Measurements from ENCODE around the gene PPIP5K1.

The PPIP5K1 gene

DNA sequence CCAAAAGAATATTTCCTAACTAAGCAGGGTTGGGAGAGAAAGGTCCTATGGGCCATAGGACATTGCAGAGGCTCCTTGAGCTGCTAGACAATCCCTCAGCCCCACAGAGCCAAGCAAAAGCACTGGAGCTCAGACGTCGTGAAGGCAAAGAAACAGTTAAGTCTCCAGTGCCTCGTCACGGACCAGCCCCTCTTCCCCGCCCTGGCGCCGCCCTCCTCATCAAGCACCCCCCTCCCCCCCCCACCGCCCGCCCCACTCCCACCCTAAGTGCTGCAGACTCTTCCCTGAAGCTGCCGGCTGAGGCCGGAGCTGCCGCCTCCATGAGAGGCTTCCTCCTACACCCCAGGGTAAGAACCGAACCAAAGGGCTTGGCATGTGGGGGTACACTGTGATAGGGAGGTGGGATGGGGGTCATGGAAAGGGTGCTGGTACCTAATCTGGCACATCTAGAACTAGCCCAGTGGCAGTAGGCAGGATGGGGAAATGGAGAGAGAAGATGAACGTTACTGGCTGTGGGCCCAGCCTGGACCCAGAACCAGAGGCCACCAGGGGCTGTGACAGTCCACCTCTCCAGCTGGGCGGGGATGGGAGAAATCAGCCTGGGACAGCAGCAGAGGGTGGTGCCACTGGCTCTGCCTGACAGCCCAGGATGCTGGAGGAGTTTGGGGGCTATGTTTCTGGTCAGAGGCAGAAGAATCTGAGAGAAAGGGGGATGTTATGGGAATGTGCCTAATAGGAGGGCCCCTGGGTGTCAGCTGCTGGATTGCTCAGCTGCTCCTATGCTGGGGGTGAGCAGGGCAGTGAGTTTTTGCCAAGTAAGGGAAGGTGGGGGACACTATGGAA lies 72.4 kb downstream of the PPIP5K1 start, which contains the start of gene MAP1A:
Gene MAP1A (plus strand): TSS at position 255 of the 843 bp plus-strand sequence. CDS start 3,866 bp downstream, outside the sequence.
- no peak for DNase-seq

DNA sequence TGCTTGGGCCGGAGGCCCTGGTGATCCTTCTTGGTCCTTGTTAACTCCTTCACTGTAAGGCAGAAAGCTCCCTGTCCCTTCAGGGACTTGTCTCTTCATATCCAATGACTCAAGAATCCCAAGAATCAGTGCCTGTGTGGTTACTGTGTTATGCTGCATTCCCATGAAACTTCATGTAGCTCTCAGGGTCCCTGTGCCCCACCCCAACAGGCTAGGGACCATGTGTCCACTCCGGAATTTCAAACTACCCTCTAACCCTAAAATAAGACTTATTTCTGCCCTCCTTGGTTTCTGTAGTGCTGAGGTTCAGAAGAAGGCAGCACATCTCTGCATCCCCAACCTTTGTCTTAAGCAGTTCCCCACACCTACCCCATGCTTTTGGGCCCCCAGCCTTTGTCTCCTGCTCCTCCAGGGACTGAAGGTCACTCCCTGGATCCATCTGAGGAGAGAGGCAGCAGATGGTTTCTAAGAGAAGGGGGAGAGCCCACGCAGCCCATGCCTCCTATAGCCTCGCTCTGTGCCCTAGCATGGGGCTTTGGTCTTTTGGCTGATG lies 73.1 kb downstream of the PPIP5K1 start:
- no peak for DNase-seq

DNA sequence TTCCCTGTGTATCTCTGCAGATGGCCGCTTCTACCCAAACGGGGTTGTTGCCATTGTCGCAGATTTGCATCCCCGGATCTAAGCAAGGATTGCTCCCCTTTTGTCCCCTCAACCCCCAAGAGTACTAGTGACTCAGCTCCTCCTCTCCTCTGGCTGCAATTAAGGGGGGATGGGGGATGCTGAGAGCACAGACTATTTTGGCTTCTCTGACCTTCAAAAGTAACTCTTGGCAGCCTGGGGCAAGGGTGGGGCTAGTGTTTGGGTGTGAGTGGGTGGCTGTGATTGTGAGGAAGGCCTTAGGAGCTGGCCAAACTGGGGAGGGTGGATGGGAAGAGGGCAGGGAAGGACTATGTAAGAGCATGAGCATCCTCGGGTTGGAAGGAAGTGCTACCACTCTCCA lies 73.8 kb downstream of the PPIP5K1 start:
- DNase-seq, result no peak

DNA sequence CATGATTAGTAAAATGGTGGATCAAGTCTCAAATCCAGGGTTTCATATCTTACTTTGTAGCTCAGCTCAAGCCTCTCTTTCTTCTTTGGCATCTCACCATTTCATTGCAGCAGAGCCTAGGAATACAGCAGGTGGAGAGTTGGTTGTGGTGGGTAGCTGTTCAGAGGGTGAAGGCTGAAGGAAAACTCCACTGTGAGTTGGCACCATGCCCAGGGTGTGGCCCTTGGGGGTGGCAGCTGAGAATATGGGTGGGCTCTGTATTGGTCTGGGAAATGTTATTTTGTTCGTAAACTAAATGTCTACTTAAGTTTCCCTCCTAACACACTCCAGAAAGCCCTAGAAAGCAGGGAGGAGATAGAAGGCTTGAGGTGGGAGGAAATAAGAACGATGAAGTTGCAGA lies 74.3 kb downstream of the PPIP5K1 start:
- DNase-seq, result no peak

DNA sequence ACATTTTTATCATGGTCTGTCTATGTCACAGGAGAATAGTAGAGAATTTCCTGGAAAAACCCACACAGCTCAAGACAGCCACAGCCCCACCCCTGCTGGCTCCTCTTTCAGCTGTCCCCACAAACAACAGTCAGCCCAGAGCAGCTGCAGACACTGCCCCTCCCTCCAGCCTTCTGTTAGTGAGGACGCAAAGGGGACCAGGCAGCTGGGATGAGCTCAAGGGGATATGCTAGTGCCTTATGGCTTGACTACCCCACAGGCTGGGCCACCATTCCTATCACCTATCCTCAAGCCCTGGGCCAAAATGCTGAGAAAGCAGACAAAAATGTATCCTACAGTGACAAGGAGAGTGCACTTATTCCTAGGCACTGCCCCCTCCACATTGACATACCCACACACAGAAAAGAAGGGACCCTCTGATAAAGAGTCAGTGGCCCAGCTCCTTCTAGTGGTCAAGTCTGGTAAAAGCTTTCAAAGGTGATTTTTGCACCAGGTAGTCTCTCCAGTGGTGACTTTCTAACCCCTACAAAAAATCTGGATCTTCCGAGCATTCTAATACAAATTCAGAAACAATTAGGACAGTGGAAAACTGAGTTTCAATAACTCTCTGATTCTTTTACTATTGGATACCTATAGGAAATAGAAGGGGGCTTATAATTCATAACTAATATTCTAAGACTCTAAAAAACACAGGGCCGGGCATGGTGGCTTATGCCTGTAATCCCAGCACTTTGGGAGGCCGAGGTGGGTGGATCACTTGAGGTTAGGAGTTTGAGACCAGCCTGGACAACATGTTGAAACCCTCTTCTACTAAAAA lies 75.6 kb downstream of the PPIP5K1 start:
- DNase-seq, result no peak

DNA sequence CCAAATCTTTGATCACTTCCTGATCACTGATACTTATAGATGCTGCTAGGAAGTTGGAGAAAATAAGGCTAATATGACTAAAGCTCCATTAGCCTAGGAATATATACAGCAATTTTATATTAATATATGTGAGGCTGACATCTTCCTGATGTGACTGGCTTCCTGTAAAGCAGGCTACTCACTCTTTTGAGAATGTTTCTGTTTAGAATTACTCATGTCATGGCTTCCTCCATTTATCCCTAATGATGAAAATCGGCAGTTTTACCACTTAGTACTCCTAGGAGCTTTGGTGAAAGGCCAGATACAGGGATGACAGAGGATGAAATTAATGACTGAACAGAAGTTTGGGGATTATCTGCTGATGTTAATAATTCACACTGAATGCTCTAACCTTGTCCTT lies 76.5 kb downstream of the PPIP5K1 start:
- DNase-seq, result no peak

DNA sequence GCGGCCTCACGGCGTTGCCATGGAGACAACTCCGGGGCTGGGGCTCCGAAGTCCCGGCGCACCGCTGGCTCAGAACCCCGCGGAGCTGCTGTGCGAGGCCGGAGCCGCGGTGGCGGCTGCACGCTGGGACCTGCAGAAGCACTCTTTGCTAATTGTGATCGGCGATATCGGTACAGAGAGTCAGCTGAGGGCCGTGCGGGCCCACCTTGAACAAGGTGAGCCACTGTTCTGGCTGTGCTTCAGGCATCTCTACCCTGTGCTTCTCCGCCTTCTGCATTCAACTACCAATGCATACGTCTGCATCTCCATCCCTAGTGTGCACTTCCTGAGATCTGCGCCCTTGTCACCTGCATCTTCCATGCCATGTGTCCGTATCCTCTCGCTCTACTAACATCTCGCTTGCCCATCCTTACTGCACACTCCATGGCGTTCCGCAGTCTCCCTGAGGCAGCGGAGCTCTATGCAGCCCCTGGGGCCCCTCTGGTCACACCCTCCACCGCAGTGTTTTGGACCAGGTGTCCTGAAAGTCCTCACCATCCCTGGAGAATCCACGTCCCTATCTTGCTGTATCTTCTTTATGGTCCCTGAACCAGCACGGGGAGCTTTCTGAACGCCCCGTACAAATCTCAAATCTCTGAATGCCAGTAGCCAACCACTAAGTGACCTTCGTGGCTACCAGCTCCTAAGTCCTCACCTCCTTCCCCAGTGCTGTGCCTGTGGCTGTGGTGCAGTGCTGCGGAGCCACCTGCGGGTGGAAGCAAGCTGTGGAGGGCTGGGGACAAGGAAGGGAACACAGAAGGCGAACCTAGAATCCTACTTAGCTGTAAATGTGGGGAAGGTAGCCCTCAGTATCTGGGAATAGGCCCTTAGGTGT lies 78.8 kb downstream of the PPIP5K1 start:
- DNase-seq, result peak; percentile 1 to 13

DNA sequence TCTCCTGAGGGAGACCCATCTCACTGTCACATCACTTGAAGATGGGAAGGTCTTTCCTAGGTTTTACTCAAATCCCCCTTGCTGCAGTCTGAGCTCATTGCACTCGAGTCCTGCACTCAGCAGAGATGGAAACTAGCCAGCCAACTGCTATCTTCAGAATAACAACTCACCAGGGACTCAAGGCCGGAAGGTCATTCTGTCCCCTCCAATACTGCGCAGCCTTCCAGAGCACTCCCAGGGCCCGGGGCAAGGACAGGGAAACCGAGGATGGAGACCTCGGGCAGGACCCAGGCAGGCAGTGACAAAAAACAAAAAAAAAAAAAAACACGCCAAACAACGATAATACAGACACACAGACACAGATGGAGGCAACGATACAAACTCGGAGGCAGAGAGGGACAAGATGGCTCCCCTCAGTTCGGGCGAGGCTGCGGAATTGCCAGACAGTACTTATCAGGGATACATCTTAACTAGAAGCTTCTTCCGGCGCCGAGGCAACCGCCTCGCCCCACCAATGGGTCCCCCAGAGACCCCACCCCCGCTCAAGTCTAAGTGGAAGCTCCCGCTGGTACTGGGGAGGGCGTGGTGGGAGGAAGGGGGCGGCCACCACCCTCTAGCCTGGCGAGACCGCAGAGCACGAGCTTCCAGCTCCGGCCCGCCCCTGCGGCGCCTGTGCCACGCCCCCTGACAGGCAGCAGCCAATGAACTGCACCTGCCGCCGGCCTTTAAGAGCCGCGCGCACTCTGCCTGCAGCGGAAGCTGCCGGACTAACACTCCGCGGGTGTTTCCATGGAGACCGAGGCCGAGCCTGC lies 79.6 kb downstream of the PPIP5K1 start:
- DNase-seq, result peak; percentile 94 to 96

DNA sequence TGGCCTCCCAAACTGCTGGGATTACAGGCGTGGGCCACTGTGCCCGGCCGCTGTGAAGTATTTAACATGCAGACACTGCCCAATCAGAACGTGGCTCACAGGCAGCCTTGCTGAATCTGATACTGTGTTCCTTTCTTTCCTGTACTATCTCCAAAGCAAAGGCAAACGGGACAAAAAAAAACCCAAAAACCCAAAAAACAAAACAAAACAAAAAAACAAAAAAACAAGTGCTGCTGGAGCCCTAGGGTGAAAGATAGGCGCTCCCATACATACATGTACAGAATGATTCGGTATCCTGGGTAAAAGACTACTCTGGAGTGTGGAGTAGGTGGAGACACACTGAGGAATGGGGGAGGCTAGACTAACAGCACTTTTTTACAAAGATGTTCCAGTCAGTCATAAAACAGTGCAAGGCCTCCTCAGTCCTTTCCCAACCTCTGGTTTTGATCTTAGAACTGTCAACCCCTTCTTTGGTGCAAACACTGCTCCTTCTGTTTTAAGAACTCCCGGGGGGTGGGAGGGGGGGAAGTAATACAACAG lies 80.3 kb downstream of the PPIP5K1 start:
- no peak for DNase-seq

DNA sequence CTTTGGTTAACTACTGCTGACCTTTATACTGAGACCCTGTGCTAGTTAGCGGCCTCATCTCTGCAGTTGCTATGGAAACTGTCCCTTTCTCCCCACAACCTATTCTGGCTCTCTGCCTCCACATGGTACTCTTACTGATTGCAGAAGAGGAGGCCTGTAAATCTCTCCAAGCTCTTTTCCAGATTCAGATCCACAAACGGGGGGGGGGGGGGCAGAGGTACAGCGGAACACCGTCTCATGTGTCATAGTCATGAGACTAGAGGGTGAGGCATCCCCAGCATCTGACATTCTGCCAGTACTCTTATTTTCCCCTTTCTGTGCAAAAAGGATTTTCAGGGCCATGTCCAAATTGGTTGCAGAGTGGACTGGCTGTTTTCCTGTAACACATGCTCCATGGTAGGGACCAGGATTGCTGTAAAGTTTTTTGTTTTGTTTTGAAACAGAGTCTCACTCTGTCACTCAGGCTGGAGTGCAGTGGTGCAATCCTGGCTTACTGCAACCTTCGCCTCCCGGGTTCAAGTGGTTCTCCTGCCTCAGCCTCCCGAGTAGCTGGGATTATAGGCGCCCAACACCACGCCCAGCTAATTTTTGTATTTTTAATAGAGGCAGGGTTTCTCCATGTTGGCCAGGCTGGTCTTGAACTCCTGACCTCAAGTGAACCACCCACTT lies 80.9 kb downstream of the PPIP5K1 start:
- no peak for DNase-seq

DNA sequence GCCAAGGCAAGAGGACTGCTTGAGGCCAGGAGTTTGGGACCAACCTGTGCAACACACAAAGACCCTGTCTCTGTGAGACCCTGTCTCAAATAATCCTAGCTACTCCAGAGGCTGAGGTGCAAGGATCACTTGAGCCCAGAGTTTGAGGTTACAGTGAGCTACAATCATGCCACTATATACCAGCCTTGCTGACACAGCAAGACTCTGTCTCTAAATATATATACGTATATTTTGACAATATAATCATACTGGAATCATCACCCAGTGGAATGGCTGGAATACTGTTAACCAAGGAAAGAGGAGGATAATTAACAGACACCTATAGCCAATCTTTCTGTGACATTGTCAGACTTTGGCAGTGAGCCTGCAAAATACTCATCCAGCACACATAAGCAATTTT lies 81.6 kb downstream of the PPIP5K1 start:
- DNase-seq, result no peak

DNA sequence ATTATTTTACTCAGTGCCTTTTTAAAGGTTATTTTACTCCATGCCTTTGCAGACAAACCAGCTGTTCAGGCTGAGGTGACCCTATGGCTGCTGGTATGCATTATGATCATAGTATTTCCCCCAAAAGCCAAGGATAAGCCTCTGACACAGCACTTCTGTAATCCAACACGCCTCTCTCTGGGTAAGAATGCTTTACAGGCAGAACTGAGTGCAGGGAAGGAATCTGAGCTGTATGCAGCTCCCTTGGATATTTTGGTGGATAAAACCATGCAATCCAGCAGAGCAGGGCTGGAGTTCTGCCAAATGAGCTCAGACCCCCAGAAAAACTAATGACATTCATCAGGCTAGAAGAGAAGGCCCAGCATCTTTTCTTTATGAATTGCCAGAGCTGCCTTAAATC lies 84.3 kb downstream of the PPIP5K1 start:
- no peak for DNase-seq

DNA sequence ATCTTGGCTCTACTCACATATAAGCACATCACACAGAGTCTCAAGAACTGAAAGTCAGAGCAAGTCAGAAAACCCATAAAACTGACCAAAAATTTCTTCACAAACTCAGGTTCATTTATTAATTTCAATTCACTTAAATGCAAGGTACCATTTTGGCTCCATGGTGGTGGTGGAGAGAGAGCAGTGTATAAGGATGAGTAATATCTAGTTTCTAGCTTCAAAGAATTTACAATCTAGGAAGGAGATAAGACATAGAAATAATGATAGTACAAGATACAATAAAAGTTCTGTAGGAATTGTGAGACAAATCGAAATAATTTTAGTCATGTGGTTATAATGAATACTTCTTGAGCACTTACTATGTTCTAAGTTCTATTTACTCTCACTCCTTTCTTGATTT lies 90.4 kb downstream of the PPIP5K1 start:
- no peak for DNase-seq

DNA sequence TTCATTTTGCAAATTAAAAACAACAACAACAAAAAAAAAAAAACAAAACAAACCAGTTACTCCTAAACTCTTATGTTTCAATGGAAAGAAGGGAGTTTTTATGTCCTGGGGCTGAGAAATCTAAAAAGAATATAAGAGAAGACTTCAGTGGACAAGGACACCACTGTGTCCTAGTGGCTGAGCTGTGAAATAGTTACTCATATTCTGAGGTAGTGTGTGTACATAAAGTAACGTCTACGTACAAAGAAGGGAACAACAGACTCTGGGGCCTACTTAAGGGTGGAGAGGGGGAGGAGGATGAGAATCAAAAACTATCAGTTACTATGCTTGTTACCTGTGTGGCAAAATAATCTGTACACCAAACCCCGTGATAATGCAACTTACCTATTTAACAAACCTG lies 91.0 kb downstream of the PPIP5K1 start:
- no peak for DNase-seq

DNA sequence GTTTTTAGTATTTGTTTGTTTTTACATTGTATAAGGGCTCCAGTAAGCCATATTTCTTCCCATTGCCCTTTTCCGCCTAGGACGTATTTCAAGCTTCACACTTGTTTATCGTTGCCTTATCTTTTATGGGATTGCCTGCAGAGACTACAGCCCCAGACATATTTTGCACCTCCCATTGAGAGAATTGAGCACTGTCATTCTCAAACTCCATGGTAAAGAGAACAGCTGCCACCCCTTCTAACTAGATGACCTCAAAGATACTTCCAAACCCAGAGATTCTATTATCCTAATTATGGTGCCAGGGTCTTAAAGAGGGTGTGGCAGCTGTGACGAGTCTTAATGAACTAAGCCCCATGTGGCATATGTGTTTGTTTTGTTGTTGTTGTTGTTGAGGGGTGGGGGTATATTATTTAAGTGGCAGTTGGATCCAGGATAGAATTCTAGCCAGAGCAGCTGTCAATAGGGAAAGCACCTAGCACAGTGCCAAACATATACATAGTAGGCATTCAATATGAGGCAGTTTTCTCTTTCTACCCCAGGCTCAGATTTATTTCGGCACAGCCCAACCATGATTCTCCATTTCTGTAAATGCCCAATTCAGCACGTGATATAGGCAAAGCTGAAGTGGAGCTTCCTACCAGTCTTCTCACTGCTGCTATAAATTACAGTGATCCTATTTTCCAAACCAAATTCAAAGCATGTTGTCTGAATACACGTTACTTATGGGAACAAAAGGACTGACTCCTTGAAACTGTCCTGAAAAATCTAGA lies 96.1 kb downstream of the PPIP5K1 start:
- no peak for DNase-seq

DNA sequence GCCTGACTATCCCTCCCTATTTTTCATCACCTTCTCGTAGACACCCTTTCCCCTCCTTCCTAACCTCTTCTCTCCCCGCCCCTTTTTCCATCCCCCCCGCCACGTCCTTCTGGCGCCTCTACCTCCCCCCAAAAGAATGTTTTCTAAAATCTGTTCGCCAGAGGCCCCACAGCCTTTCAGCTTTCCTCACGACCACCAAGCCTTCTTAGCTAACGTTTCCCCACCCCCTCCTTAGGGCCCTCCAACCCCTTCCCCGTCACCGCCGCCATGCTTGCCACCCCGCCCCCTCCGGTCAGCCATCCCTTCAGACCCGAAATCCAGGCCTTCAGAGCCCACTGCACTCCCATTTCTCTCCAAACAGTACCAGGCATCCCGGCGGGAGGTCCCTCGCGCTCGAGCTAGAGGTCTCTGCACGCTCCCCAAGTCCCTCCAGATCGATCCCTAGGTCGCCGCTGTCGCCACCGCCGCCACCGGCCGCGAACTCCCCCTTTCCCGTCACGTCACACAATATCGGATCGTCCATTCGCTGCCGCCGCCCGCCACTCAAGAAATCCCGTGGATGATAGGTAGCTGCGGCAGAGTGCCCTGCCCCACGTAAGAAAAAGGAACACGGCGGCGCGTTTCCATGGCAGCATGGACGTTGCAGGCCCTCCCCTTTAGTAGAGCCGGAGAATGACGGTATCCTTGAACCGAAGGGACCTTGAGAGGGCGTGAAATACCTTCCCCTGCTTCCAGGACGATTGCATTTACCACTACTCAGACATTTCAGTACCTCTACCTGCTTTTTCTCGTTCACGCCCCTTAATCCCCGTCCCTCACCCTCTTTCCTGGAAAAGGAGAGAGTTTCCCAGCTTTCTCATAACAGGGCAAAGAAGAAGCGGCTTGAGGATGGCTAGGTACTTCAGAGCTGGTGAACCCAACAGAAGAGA lies 97.1 kb downstream of the PPIP5K1 start, which contains the start of gene TP53BP1:
Gene TP53BP1 (minus strand): TSS at position 484 of the 929 bp plus-strand sequence. CDS start 113 bp downstream, at position 371.
- DNase-seq, result peak; percentile 82 to 87

DNA sequence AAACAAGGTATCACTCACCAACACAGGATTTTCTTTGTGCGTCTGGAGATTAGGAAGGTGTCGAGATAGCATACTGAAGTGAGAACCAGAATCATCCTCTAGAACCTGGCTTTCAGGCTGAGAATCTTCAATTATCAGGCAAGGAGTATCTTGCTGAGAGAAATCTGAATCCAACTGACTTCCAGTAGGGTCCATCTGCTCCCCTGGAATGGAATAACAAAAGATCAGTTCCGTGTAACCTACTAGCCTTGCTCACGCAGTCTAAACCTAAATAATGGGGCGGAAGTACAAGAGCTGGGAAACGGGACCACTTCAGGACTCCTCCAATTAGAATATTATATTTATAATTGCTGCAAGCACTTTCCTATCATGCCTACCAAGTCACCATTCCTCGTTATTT lies 97.7 kb downstream of the PPIP5K1 start:
- no peak for DNase-seq

DNA sequence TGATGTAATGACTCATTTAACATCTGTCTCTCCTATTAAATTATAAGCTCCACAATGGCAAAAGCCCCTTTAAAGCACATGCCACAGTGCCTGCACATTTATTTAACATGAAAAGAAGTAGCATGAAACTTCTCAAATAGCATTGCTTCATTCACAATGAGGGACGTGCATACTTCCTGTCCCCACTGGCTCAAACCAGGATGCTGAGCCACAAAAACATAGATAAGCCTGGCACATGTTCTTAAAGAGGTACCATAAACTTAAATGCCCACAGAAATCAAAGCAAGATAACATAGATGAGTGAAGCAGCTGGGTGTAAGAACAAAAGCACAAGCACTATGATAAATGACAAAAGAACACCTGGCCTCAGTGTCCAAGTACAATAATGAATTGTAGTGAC lies 100.8 kb downstream of the PPIP5K1 start:
- DNase-seq, result no peak

DNA sequence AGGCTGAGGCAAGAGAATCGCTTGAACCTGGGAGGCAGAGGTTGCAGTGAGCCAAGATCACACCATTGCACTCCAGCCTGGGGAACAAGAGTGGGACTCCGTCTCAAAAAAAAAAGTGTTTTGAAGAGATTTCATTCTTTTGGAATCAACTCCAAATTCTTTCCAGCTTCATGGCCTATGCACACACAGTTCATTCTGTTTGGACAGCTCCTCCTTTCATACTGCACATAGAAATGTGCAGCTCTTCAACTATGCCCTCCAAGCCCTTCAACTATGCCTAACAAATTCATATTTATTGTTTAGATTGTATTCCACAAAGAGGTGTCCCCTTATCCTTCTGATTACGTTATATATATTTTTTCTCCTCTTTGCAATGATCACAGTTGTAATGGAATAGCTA lies 101.2 kb downstream of the PPIP5K1 start:
- DNase-seq, result no peak

All from NCI-H1930 (cell line).